Activated naive CD4-positive, alpha-beta T cell treated with anti-CD3 and anti-CD28 coated beads, Interleukin-2, amount 50 U/mL, for 72 hours (primary cell): ENCODE measurements around the gene C1orf105. TPM values are rescaled to one million over a fixed set of nuclear protein-coding genes. Genes with fewer than 3 reads are reported as not detected.
"Not testable (repeated sequence)": the region's sequence is repeated elsewhere in the genome, so short reads cannot be mapped to it uniquely, and the experiment has no call there.

Experiments
- ATAC-seq, 2 donors: fragments of 150-1000 bp; cut with Tn5 transposase; 2 replicates each; pipeline ENCODE4 v1.10.0; 2021; ENCODE audit warnings: mild to moderate bottlenecking in 2 of 2, moderate library complexity in 2 of 2
- DNase-seq, 2 donors: peaks; one replicate each; pipeline ENCODE4 v3.0.0; 2021 to 2022; ENCODE audit warnings: low spot score in 2 of 2
- H3K27ac Mint-ChIP-seq, 2 donors: one replicate each; pipeline ENCODE4 v1.8.0; 2022; ENCODE audit warnings: mild to moderate bottlenecking in 2 of 2, mixed read lengths in 2 of 2
- H3K36me3 Mint-ChIP-seq, 2 donors: one replicate each; pipeline ENCODE4 v1.8.0; 2022; ENCODE audit warnings: mixed read lengths in 2 of 2
- H3K9me3 Mint-ChIP-seq, 2 donors: one replicate each; pipeline ENCODE4 v1.8.0; 2022; ENCODE audit warnings: mixed read lengths in 2 of 2
- total RNA-seq, 2 donors: library from RNA; stranded (reverse); gene quantifications; one replicate each; pipeline ENCODE4 v1.2.3, GENCODE V29; 2022

C1orf105 gene
- total RNA-seq, 2 donors from 2014 or later = not detected

GRCh38 chr1:172406968-172407367 is 13.5 kb upstream of the C1orf105 start:
- ATAC-seq (no peak), DNase-seq (no peak)
- no peak overlapping the region for H3K27ac Mint-ChIP-seq
- H3K9me3 Mint-ChIP-seq = no peaks in the 10 kb centered on the region
- no peaks in the 10 kb centered on the region for H3K36me3 Mint-ChIP-seq

GRCh38 chr1:172408958-172409357 is 11.5 kb upstream of the C1orf105 start:
- DNase-seq = no peak

GRCh38 chr1:172410027-172410426 is 10.5 kb upstream of the C1orf105 start:
- Mint-ChIP-seq H3K36me3 (no peaks in the 10 kb centered on the region), H3K27ac (no peak overlapping the region), H3K9me3 (no peaks in the 10 kb centered on the region)
- ATAC-seq = no peak
- no peak for DNase-seq

More at GRCh38 chr1:172408958-172409357, 11.5 kb upstream of the C1orf105 start:
- Mint-ChIP-seq H3K36me3 (no peaks in the 10 kb centered on the region), H3K27ac (no peak overlapping the region), H3K9me3 (no peaks in the 10 kb centered on the region)
- ATAC-seq = no peak

- no peaks in the 10 kb centered on the region for H3K9me3 Mint-ChIP-seq
- no peak for DNase-seq
- ATAC-seq = peak; percentile 68 to 96
- H3K27ac Mint-ChIP-seq = no peak overlapping the region
- H3K36me3 Mint-ChIP-seq = no peaks in the 10 kb centered on the region
Observed at GRCh38 chr1:172411791-172412338, 8.6 kb upstream of the C1orf105 start.

- no peak for ATAC-seq
- no peak for DNase-seq
- no peak overlapping the region for H3K27ac Mint-ChIP-seq
- no peaks in the 10 kb centered on the region for H3K36me3 Mint-ChIP-seq
- H3K9me3 Mint-ChIP-seq = no peaks in the 10 kb centered on the region
Observed at GRCh38 chr1:172414331-172414730, 6.2 kb upstream of the C1orf105 start.

GRCh38 chr1:172416496-172417035 is 3.9 kb upstream of the C1orf105 start:
- Mint-ChIP-seq H3K9me3 (no peaks in the 10 kb centered on the region), H3K27ac (no peak overlapping the region), H3K36me3 (no peaks in the 10 kb centered on the region)
- ATAC-seq (no peak), DNase-seq (no peak)

GRCh38 chr1:172417557-172417956 is 2.9 kb upstream of the C1orf105 start:
- H3K36me3 Mint-ChIP-seq = no peaks in the 10 kb centered on the region
- H3K9me3 Mint-ChIP-seq = no peaks in the 10 kb centered on the region
- ATAC-seq (no peak), DNase-seq (no peak)
- H3K27ac Mint-ChIP-seq = no peak overlapping the region

- Mint-ChIP-seq H3K27ac (no peak overlapping the region), H3K9me3 (no peaks in the 10 kb centered on the region), H3K36me3 (no peaks in the 10 kb centered on the region)
- ATAC-seq (no peak), DNase-seq (no peak)
Observed at GRCh38 chr1:172421974-172422604, 1.6 kb downstream of the C1orf105 start.

- no peak for ATAC-seq
- Mint-ChIP-seq H3K9me3 (no peaks in the 10 kb centered on the region), H3K36me3 (no peaks in the 10 kb centered on the region), H3K27ac (peak overlapping the region; percentile 10 to 35)
- no peak for DNase-seq
Observed at GRCh38 chr1:172423336-172423735, 2.9 kb downstream of the C1orf105 start.

- H3K36me3 Mint-ChIP-seq = no peaks in the 10 kb centered on the region
- no peak overlapping the region for H3K27ac Mint-ChIP-seq
- no peak for DNase-seq
- H3K9me3 Mint-ChIP-seq = no peaks in the 10 kb centered on the region
- ATAC-seq = no peak
Observed at GRCh38 chr1:172425339-172425738, 4.9 kb downstream of the C1orf105 start.

- DNase-seq = no peak
- Mint-ChIP-seq H3K9me3 (no peaks in the 10 kb centered on the region), H3K36me3 (no peaks in the 10 kb centered on the region), H3K27ac (no peak overlapping the region)
- peak in 1 of 2 donors; percentile 23 for ATAC-seq
Observed at GRCh38 chr1:172427191-172427590, 6.7 kb downstream of the C1orf105 start.

- H3K36me3 Mint-ChIP-seq = peaks cover 6 to 11% of the 10 kb centered on the region in 2 donors
- DNase-seq = peak in 1 of 2 donors; percentile 33
- peak; percentile 61 to 67 for ATAC-seq
- H3K27ac Mint-ChIP-seq = no peak overlapping the region
- peaks cover 6 to 9% of the 10 kb centered on the region in 2 donors for H3K9me3 Mint-ChIP-seq
Observed at GRCh38 chr1:172429331-172430127, 9.0 kb downstream of the C1orf105 start.

- Mint-ChIP-seq H3K9me3 (peaks cover 7 to 9% of the 10 kb centered on the region in 2 donors), H3K27ac (no peak overlapping the region), H3K36me3 (peaks cover 11 to 12% of the 10 kb centered on the region in 2 donors)
- ATAC-seq (peak; percentile 66 to 67), DNase-seq (no peak)
Observed at GRCh38 chr1:172430128-172430454, 9.6 kb downstream of the C1orf105 start.

GRCh38 chr1:172431204-172431603 is 10.7 kb downstream of the C1orf105 start:
- ATAC-seq = peak; percentile 35 to 64
- peaks cover 22% of the 10 kb centered on the region in 2 donors for H3K36me3 Mint-ChIP-seq
- H3K9me3 Mint-ChIP-seq = peaks cover 7 to 9% of the 10 kb centered on the region in 2 donors
- no peak for DNase-seq
- H3K27ac Mint-ChIP-seq = no peak overlapping the region

- H3K27ac Mint-ChIP-seq = no peak overlapping the region
- peaks cover 22% of the 10 kb centered on the region in 2 donors for H3K36me3 Mint-ChIP-seq
- H3K9me3 Mint-ChIP-seq = peaks cover 7 to 9% of the 10 kb centered on the region in 2 donors
- DNase-seq = no peak
- no peak for ATAC-seq
Observed at GRCh38 chr1:172431721-172432192, 11.3 kb downstream of the C1orf105 start.

GRCh38 chr1:172437183-172437582 is 16.7 kb downstream of the C1orf105 start:
- H3K27ac Mint-ChIP-seq, DNase-seq, ATAC-seq: not testable (repeated sequence)
- H3K9me3 Mint-ChIP-seq = peaks cover 9 to 10% of the 10 kb centered on the region in 2 donors
- H3K36me3 Mint-ChIP-seq = peaks cover 29 to 38% of the 10 kb centered on the region in 2 donors

GRCh38 chr1:172442404-172442803 is 21.9 kb downstream of the C1orf105 start:
- ATAC-seq = no peak
- Mint-ChIP-seq H3K9me3 (peaks cover 0 to 5% of the 10 kb centered on the region in 2 donors), H3K27ac (peak overlapping the region in 1 of 2 donors; percentile 38), H3K36me3 (peaks cover 18 to 27% of the 10 kb centered on the region in 2 donors)
- no peak for DNase-seq
